GM10266 (cell line): ENCODE measurements around the gene ANKFN1.

ENCODE experiments used
- DNase-seq: peaks from one replicate; pipeline ENCODE4 v3.0.0; 2012; ENCODE audit errors: extremely low spot score
- TF ChIP-seq, protein P1 (sequence below): IDR thresholded peaks from 2 replicates; pipeline ENCODE4 v1.5.1; 2012; ENCODE audit warnings: mild to moderate bottlenecking, low read depth; ENCODE audit not compliant: control insufficient read depth, insufficient read depth; ENCODE audit errors: missing control alignments

ANKFN1 gene

DNA sequence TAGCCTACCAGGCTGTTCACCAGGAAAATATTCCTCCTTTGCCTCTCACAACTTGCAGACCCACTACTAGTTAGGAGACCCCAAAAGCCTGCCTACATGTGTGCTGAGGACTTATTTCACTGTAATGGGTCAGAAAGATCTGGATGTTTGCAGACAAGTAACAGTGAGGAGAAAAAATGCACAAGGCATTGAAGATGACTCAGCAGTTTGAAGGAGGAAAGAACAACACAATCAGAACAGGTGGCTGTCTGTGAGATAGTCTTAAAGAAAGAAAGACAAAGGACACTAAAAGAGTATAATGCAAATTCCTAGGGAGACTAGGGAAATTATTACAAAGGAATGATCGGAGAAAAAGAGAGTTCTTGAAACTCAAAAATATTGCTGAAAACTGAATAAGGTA is 69.0 kb downstream of the ANKFN1 start:
- DNase-seq = no peak
- TF ChIP-seq, protein P1, sequence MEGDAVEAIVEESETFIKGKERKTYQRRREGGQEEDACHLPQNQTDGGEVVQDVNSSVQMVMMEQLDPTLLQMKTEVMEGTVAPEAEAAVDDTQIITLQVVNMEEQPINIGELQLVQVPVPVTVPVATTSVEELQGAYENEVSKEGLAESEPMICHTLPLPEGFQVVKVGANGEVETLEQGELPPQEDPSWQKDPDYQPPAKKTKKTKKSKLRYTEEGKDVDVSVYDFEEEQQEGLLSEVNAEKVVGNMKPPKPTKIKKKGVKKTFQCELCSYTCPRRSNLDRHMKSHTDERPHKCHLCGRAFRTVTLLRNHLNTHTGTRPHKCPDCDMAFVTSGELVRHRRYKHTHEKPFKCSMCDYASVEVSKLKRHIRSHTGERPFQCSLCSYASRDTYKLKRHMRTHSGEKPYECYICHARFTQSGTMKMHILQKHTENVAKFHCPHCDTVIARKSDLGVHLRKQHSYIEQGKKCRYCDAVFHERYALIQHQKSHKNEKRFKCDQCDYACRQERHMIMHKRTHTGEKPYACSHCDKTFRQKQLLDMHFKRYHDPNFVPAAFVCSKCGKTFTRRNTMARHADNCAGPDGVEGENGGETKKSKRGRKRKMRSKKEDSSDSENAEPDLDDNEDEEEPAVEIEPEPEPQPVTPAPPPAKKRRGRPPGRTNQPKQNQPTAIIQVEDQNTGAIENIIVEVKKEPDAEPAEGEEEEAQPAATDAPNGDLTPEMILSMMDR = no peak

DNA sequence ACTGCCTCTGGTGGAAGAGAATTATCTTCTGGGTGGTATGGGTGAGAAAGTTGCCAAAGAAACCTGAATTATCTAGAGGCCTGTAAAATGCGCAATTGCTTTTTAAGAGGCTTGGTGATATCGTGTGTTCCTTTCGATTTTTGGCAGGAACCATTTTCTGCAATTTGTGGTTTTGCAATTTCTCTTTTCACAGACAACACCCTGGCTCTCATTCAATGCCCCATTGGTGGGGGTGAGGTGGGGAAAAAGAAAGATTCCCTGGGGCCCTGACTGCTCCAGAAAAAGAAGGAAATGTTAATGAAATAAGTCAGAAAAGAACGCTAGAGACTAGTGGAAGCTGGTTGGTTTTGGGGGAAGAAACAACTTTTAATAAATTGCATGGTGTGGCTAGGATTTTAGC is 77.4 kb downstream of the ANKFN1 start:
- TF ChIP-seq, protein P1 = no peak
- no peak for DNase-seq

- TF ChIP-seq, protein P1 = no peak
- DNase-seq = no peak
Observed at GRCh38 chr17:56231252-56231651, 78.0 kb downstream of the ANKFN1 start.

GRCh38 chr17:56231693-56232092 is 78.4 kb downstream of the ANKFN1 start:
- no peak for DNase-seq
- TF ChIP-seq, protein P1 = no peak

DNA sequence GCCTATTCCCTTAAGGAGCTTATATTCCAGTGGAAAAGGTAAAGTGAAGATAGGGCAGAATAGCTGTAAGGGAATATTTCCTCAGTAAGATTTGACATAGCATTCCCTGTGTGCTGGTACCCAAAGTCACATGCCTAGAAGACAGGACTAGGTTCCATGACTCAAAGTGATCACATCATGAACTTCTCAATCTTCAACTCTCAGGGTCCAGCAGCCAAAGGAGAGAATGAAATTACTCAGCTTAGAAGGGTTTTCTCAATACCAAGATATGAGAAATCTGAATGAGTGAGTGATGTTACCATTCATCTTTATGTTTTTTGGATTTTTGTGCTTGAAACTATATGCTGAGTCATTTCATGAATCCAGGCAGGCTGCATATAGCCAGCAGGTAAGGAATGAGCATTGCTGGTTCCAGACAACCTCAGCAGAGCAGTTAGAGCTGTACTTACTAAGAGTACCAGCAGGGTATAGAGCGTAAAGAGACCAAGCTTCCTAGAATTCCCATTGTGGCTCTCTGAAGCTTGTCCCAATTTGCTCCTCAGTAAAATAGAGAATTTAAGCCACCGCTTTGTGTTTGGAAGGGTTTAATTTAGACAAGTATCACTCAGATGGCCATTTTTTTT is 91.1 kb downstream of the ANKFN1 start:
- TF ChIP-seq, protein P1 = no peak
- no peak for DNase-seq

GRCh38 chr17:56247816-56248215 is 94.5 kb downstream of the ANKFN1 start:
- TF ChIP-seq, protein P1 = no peak
- DNase-seq = no peak

DNA sequence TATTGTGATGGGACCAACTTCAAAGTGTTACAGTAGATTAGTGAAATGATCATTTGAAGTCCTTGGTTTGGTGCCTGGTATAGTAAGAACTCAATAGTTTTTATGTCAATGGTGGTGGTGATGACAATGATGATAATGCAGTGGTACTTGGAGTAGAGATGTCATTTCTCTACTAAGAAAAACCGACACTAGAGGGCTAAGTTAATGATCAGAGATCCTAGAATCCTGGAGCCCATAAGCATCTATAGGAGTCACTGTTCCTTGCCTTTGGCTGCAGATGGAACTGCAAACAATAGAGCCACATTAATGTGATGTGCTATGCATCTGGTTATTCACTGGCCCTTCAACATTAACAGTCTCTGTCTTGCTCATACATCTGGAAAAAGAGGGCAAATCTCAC is 103.8 kb downstream of the ANKFN1 start:
- TF ChIP-seq, protein P1 = no peak
- no peak for DNase-seq
